Mesenchymal stem cell (in vitro differentiated cells and primary cell): ENCODE results near the gene ARHGAP24.

Source experiments
- DNase-seq: peaks from one replicate; pipeline ENCODE4 v3.0.0-alpha.2; 2013
- H2AFZ ChIP-seq: one replicate; pipeline ENCODE4 v1.6.1; 2013; ENCODE audit warnings: low read depth, mild to moderate bottlenecking, control low read depth, inconsistent platforms, low read length, moderate library complexity
- H2AK5ac ChIP-seq: 2 replicates; pipeline ENCODE4 v1.6.1; 2013; ENCODE audit warnings: low read length, moderate library complexity, mild to moderate bottlenecking, inconsistent platforms; ENCODE audit not compliant: severe bottlenecking
- H2BK120ac ChIP-seq: one replicate; pipeline ENCODE4 v1.6.1; 2013; ENCODE audit warnings: low read depth, mild to moderate bottlenecking, inconsistent platforms, low read length, moderate library complexity
- H2BK12ac ChIP-seq, 2 experiments: one replicate each; pipeline ENCODE4 v1.6.1; 2013; ENCODE audit warnings: inconsistent platforms in 2 of 2, low read length in 2 of 2, mild to moderate bottlenecking in 2 of 2, moderate library complexity in 2 of 2, control low read depth in 1 of 2
- H2BK15ac ChIP-seq: one replicate; pipeline ENCODE4 v1.6.1; 2013; ENCODE audit warnings: mild to moderate bottlenecking, low read depth, inconsistent platforms; ENCODE audit not compliant: poor library complexity, severe bottlenecking
- H2BK5ac ChIP-seq: 2 replicates; pipeline ENCODE4 v1.6.1; 2013; ENCODE audit warnings: low read depth, mild to moderate bottlenecking, low read length, control low read depth, inconsistent platforms; ENCODE audit not compliant: poor library complexity, severe bottlenecking
- H3K14ac ChIP-seq, 2 experiments: one replicate each; pipeline ENCODE4 v1.6.1; 2013; ENCODE audit warnings: inconsistent platforms in 2 of 2, low read length in 2 of 2, control low read depth in 1 of 2, mild to moderate bottlenecking in 1 of 2, moderate library complexity in 1 of 2
- H3K18ac ChIP-seq, 2 experiments: one replicate each; pipeline ENCODE4 v1.6.1; 2013; ENCODE audit warnings: inconsistent platforms in 2 of 2, low read length in 2 of 2, control low read depth in 1 of 2, low read depth in 1 of 2, mild to moderate bottlenecking in 1 of 2
- H3K23ac ChIP-seq, 2 experiments: one replicate each; pipeline ENCODE4 v1.6.1; 2013; ENCODE audit warnings: inconsistent platforms in 2 of 2, low read length in 2 of 2, mild to moderate bottlenecking in 2 of 2, moderate library complexity in 2 of 2, control low read depth in 1 of 2
- H3K27ac ChIP-seq: 2 replicates; pipeline ENCODE4 v1.5.1; 2013; ENCODE audit warnings: mild to moderate bottlenecking, moderate library complexity, low read length, control low read depth, inconsistent platforms; ENCODE audit not compliant: poor library complexity, severe bottlenecking
- H3K27me3 ChIP-seq, 2 experiments: 2 replicates each; pipeline versions ENCODE4 v1.6.1 to v1.7.0; 2013; ENCODE audit warnings: low read length in 2 of 2, mild to moderate bottlenecking in 2 of 2, moderate library complexity in 2 of 2, control low read depth in 1 of 2, inconsistent platforms in 1 of 2; ENCODE audit not compliant: control insufficient read depth in 1 of 2, insufficient read depth in 1 of 2
- H3K36me3 ChIP-seq, 2 experiments: 2 replicates each; pipeline versions ENCODE4 v1.6.1 to v1.7.0; 2013; ENCODE audit warnings: low read length in 2 of 2, control low read depth in 1 of 2, inconsistent platforms in 1 of 2, low read depth in 1 of 2, mild to moderate bottlenecking in 1 of 2; ENCODE audit not compliant: insufficient read depth in 2 of 2, control insufficient read depth in 1 of 2
- H3K4ac ChIP-seq, 2 experiments: one replicate each; pipeline ENCODE4 v1.6.1; 2013; ENCODE audit warnings: inconsistent platforms in 2 of 2, low read length in 2 of 2, mild to moderate bottlenecking in 2 of 2, moderate library complexity in 2 of 2, control low read depth in 1 of 2, low read depth in 1 of 2
- H3K4me1 ChIP-seq: 2 replicates; pipeline ENCODE4 v1.6.1; 2013; ENCODE audit warnings: low read depth, low read length, control low read depth; ENCODE audit not compliant: control insufficient read depth, insufficient read depth
- H3K4me2 ChIP-seq: 2 replicates; pipeline ENCODE4 v1.6.1; 2013; ENCODE audit warnings: low read length, mild to moderate bottlenecking, inconsistent platforms; ENCODE audit not compliant: poor library complexity, severe bottlenecking
- H3K4me3 ChIP-seq, 2 experiments: 2 replicates each; pipeline versions ENCODE4 v1.5.1 to v1.7.0; 2013; ENCODE audit warnings: low read length in 2 of 2, mild to moderate bottlenecking in 2 of 2, control low read depth in 1 of 2, low read depth in 1 of 2; ENCODE audit not compliant: insufficient read depth in 1 of 2
- H3K79me1 ChIP-seq: replicated peaks from 2 replicates; pipeline ENCODE4 v1.6.1; 2013; ENCODE audit warnings: mild to moderate bottlenecking, control low read depth, low read length, inconsistent platforms; ENCODE audit not compliant: poor library complexity, severe bottlenecking
- H3K9ac ChIP-seq: 2 replicates; pipeline ENCODE4 v1.7.0; 2013; ENCODE audit warnings: mild to moderate bottlenecking, low read length, moderate library complexity
- H3K9me3 ChIP-seq: 2 replicates; pipeline ENCODE4 v1.7.0; 2013; ENCODE audit warnings: mild to moderate bottlenecking, low read length; ENCODE audit not compliant: control insufficient read depth
- H4K8ac ChIP-seq: one replicate; pipeline ENCODE4 v1.6.1; 2013; ENCODE audit warnings: inconsistent platforms, mild to moderate bottlenecking, low read length, moderate library complexity
- H4K91ac ChIP-seq: one replicate; pipeline ENCODE4 v1.6.1; 2013; ENCODE audit warnings: mild to moderate bottlenecking, low read length, inconsistent platforms
- WGBS: methylation state at CpG from one replicate; pipeline ENCODE4 v1.1.7; 2013; ENCODE audit warnings: mixed read lengths; 5-methylcytosine and 5-hydroxymethylcytosine counted together

The ARHGAP24 gene

DNA sequence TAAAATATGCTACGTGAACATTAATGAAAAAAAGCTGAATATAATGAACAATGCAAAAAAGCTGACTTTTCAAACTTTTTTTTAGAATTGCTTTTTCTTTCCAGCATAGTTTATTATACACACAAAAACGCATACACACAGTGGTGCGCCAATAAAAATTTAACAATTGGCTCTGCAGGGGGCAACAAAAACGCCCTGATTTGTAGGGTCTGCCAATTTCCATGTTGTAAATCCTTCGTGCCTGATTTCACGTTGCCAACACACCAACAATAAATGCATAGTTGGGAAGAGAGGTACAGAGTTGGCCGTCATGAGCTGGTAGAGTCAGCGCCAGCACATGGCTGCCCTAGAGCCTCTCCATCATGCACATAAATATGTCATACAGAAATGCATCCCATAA, 551.8 kb downstream of the ARHGAP24 start:
- Histone ChIP-seq H3K23ac (no peak overlapping the region), H3K9me3 (no peaks in the 10 kb centered on the region), H2BK12ac (no peak overlapping the region), H4K8ac (no peak overlapping the region), H2AK5ac (no peak overlapping the region), H3K79me1 (no peaks in the 10 kb centered on the region), H3K27ac (no peak overlapping the region), H4K91ac (no peak overlapping the region), H3K18ac (no peak overlapping the region), H3K4me1 (peaks cover 4% of the 10 kb centered on the region), H3K4me2 (no peak overlapping the region), H3K27me3 (no peaks in the 10 kb centered on the region), H2BK5ac (no peak overlapping the region), H2BK120ac (no peak overlapping the region), H3K36me3 (no peaks in the 10 kb centered on the region), H3K14ac (no peak overlapping the region), H2BK15ac (no peak overlapping the region), H3K4me3 (no peak overlapping the region), H3K9ac (no peak overlapping the region), H3K4ac (no peak overlapping the region), H2AFZ (no peak overlapping the region)
- 95% methylated on average over 7 of the region's 8 CpGs for WGBS
- no peak for DNase-seq

DNA sequence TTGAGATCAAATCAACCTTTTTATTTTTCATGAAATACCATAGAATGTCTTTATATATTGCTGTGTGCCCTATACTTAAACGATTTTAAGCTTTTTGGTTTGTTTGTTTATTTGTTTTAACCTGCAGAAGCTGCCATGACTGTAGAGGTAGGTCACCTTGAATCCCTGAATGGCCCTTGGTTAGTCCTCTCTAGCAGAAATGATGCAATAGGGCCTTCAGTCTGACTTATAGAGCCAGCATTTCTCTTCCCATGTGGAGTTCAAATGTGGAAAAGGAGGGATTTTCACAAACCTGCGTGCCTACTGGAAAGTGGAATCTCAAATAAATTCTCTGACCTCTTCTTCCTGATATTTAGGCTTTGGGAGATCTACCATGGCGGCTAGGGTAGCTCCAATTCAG, 557.0 kb downstream of the ARHGAP24 start:
- no peak overlapping the region for H3K14ac ChIP-seq
- H3K4me2 ChIP-seq: no peak overlapping the region
- no peaks in the 10 kb centered on the region for H3K9me3 ChIP-seq
- H4K91ac ChIP-seq: no peak overlapping the region
- DNase-seq: no peak
- peak overlapping the region; percentile 93 for H3K27ac ChIP-seq
- no peak overlapping the region for H2BK12ac ChIP-seq
- H2BK120ac ChIP-seq: peak overlapping the region; percentile 35
- H3K23ac ChIP-seq: no peak overlapping the region
- H3K4me1 ChIP-seq: peaks cover 5% of the 10 kb centered on the region
- no peak overlapping the region for H2AFZ ChIP-seq
- peak overlapping the region in 1 of 2 experiments; percentile 50 for H3K4ac ChIP-seq
- no peaks in the 10 kb centered on the region for H3K79me1 ChIP-seq
- no peaks in the 10 kb centered on the region for H3K36me3 ChIP-seq
- no peak overlapping the region for H3K18ac ChIP-seq
- H4K8ac ChIP-seq: no peak overlapping the region
- no peaks in the 10 kb centered on the region for H3K27me3 ChIP-seq
- H2BK15ac ChIP-seq: no peak overlapping the region
- peak overlapping the region; percentile 40 for H2AK5ac ChIP-seq
- no peak overlapping the region for H3K4me3 ChIP-seq
- no peak overlapping the region for H2BK5ac ChIP-seq
- H3K9ac ChIP-seq: peak overlapping the region; percentile 76
- 100% methylated on average over 3 of the region's 3 CpGs for WGBS

DNA sequence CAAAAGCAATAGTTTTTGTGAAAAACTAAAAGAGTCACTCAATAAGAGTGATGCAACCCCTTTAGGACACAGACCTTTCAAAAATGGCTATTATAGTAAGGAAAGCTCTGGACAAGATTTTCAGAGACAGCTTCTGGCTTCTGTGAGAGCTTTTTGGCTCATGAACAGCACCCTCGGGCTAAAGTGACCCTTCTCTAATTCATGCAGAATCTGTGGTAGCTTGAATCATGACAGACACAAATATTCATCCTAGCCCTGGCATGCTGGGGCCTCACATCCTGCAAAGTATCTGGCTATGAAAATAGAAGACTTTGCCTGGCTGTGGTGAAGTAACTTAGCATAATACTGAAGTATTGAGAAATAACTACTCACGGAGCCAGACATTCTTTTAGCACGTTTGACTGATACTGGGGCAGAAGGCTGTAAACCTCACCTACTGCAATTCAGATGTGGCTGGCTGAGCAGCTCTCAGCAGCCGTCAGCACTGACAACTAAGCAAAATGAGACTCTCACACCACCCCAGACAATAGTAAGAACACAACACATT, 557.6 kb downstream of the ARHGAP24 start:
- Histone ChIP-seq H3K4me2 (no peak overlapping the region), H3K79me1 (no peaks in the 10 kb centered on the region), H3K4ac (peak overlapping the region in 1 of 2 experiments; percentile 73), H2BK12ac (peak overlapping the region; percentile 6 to 59), H3K18ac (peak overlapping the region; percentile 60 to 67), H2AFZ (no peak overlapping the region), H3K9ac (peak overlapping the region; percentile 76), H3K4me1 (peaks cover 7% of the 10 kb centered on the region), H2BK120ac (no peak overlapping the region), H3K27ac (peak overlapping the region; percentile 93), H3K23ac (no peak overlapping the region), H4K91ac (no peak overlapping the region), H4K8ac (no peak overlapping the region), H3K9me3 (no peaks in the 10 kb centered on the region), H3K27me3 (no peaks in the 10 kb centered on the region), H2BK15ac (no peak overlapping the region), H3K14ac (no peak overlapping the region), H3K4me3 (peak overlapping the region in 1 of 2 experiments; percentile 32), H3K36me3 (no peaks in the 10 kb centered on the region), H2BK5ac (no peak overlapping the region), H2AK5ac (peak overlapping the region; percentile 40)
- 36% methylated on average over 4 of the region's 4 CpGs for WGBS
- peak; percentile 83 for DNase-seq

DNA sequence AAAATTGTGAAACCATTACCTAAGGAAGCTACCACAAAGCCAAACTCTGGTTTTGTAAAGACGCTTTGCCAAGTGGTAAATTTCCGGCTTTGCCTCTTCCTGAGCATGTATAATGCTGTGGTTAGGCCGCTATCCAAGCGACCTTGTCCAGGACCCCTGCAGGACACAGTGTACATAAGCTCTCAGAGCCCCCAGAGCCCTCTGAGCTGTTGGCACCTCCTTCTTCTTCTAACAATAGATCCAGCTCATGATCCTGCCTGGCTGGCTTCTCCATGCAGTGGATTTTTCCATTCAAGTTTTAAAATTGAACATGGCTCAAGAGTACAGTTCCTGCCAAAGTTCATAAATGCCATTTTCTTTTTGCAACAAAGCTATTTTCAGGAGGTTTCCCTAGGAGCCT, 558.2 kb downstream of the ARHGAP24 start:
- peak; percentile 81 for DNase-seq
- Histone ChIP-seq H2BK5ac (no peak overlapping the region), H4K8ac (peak overlapping the region; percentile 2), H4K91ac (no peak overlapping the region), H2BK120ac (no peak overlapping the region), H3K4me2 (peak overlapping the region; percentile 33), H2BK15ac (no peak overlapping the region), H3K4me1 (peaks cover 7% of the 10 kb centered on the region), H3K9ac (peak overlapping the region; percentile 76), H3K36me3 (no peaks in the 10 kb centered on the region), H3K18ac (peak overlapping the region; percentile 5 to 37), H3K27me3 (no peaks in the 10 kb centered on the region), H3K4ac (no peak overlapping the region), H3K14ac (no peak overlapping the region), H3K9me3 (no peaks in the 10 kb centered on the region), H3K79me1 (no peaks in the 10 kb centered on the region), H3K23ac (no peak overlapping the region), H3K27ac (peak overlapping the region; percentile 93), H2AFZ (no peak overlapping the region), H3K4me3 (peak overlapping the region in 1 of 2 experiments; percentile 32), H2AK5ac (no peak overlapping the region), H2BK12ac (peak overlapping the region in 1 of 2 experiments; percentile 71)
- 75% methylated on average over 4 of the region's 4 CpGs for WGBS
